ENCODE measurements around the gene HINT2. TPM values are rescaled to one million over a fixed set of nuclear protein-coding genes. Genes with fewer than 3 reads are reported as not detected.

The HINT2 gene
- total RNA-seq, 2 experiments from 2014 or later = 67.8 to 72.6 TPM

GRCh38 chr9:35790025-35790384, 24.8 kb downstream of the HINT2 start:
- intact Hi-C loops (cut with micrococcal nuclease) = loop anchor here (1.0 kb wide), 2 partner anchors 36 to 92 kb away; no protein-coding TSS in a partner anchor
- POLR2A ChIA-PET = no interaction called here

GRCh38 chr9:35789541-35789940, 25.3 kb downstream of the HINT2 start:
- Mint-ChIP-seq H3K27ac (no peak overlapping the region), H3K27me3 (no peaks in the 10 kb centered on the region), H3K4me1 (ENCODE audit: low read depth) (peaks cover 5% of the 10 kb centered on the region), H3K36me3 (no peaks in the 10 kb centered on the region), H3K4me3 (no peak overlapping the region), H3K9me3 (no peaks in the 10 kb centered on the region)
- no peak for DNase-seq
- intact Hi-C loops (cut with micrococcal nuclease) = no loop called here
- CTCF ChIA-PET = interaction anchor here (0.5 to 3.1 kb wide), 46 partner anchors 8 to 389 kb away, joined by 3 to 66 read pairs (median 5); partner anchors contain the start of genes FAM221B, HINT2, SPAG8 and TMEM8B
- POLR2A ChIA-PET = no interaction called here

More at GRCh38 chr9:35790025-35790384, 24.8 kb downstream of the HINT2 start:
- Mint-ChIP-seq H3K4me1 (ENCODE audit: low read depth) (peaks cover 5% of the 10 kb centered on the region), H3K36me3 (no peaks in the 10 kb centered on the region), H3K9me3 (no peaks in the 10 kb centered on the region), H3K4me3 (no peak overlapping the region), H3K27me3 (no peaks in the 10 kb centered on the region), H3K27ac (no peak overlapping the region)
- DNase-seq = no peak
- CTCF ChIA-PET = interaction anchor here (0.6 to 3.1 kb wide), 47 partner anchors 8 to 389 kb away, joined by 3 to 66 read pairs (median 5); partner anchors contain the start of genes FAM221B, HINT2, SPAG8 and TMEM8B

GRCh38 chr9:35783418-35783817, 31.4 kb downstream of the HINT2 start:
- ChIA-PET CTCF (interaction anchor here (1.2 to 2.5 kb wide), 2 partner anchors 22 to 99 kb away, joined by 3 to 7 read pairs; no protein-coding TSS in a partner anchor), POLR2A (no interaction called here)
- Mint-ChIP-seq H3K27me3 (no peaks in the 10 kb centered on the region), H3K4me1 (ENCODE audit: low read depth) (no peaks in the 10 kb centered on the region), H3K9me3 (no peaks in the 10 kb centered on the region), H3K36me3 (peaks cover 10% of the 10 kb centered on the region), H3K4me3 (no peak overlapping the region), H3K27ac (no peak overlapping the region)
- no peak for DNase-seq
- intact Hi-C loops (cut with micrococcal nuclease) = no loop called here

GRCh38 chr9:35781066-35781465, 33.8 kb downstream of the HINT2 start:
- no peak for DNase-seq
- H3K27ac Mint-ChIP-seq = no peak overlapping the region
- no peaks in the 10 kb centered on the region for H3K27me3 Mint-ChIP-seq
- POLR2A ChIA-PET = no interaction called here
- no peaks in the 10 kb centered on the region for H3K9me3 Mint-ChIP-seq
- CTCF ChIA-PET = interaction anchor here (1.2 to 2.5 kb wide), 3 partner anchors 9 to 101 kb away, joined by 3 to 8 read pairs (median 7); no protein-coding TSS in a partner anchor
- peaks cover 10% of the 10 kb centered on the region for H3K36me3 Mint-ChIP-seq
- H3K4me1 Mint-ChIP-seq (ENCODE audit: low read depth) = no peaks in the 10 kb centered on the region
- intact Hi-C loops (cut with micrococcal nuclease) = no loop called here
- H3K4me3 Mint-ChIP-seq = no peak overlapping the region

- intact Hi-C loops (cut with micrococcal nuclease) = no loop called here
- no peak overlapping the region for H3K4me3 Mint-ChIP-seq
- CTCF ChIA-PET = interaction anchor here (1.3 to 2.2 kb wide), 3 partner anchors 12 to 104 kb away, joined by 7 to 11 read pairs (median 11); no protein-coding TSS in a partner anchor
- POLR2A ChIA-PET = no interaction called here
- no peaks in the 10 kb centered on the region for H3K9me3 Mint-ChIP-seq
- H3K4me1 Mint-ChIP-seq (ENCODE audit: low read depth) = no peaks in the 10 kb centered on the region
- no peak overlapping the region for H3K27ac Mint-ChIP-seq
- no peak for DNase-seq
- H3K36me3 Mint-ChIP-seq = peaks cover 3% of the 10 kb centered on the region
- H3K27me3 Mint-ChIP-seq = no peaks in the 10 kb centered on the region
Measured at GRCh38 chr9:35778496-35778895, 36.3 kb downstream of the HINT2 start.

- ChIA-PET POLR2A (no interaction called here), CTCF (interaction anchor here (1.2 to 2.2 kb wide), 4 partner anchors 13 to 41 kb away, joined by 3 to 7 read pairs (median 6); no protein-coding TSS in a partner anchor)
- no peak for DNase-seq
- Mint-ChIP-seq H3K27ac (no peak overlapping the region), H3K4me1 (ENCODE audit: low read depth) (no peaks in the 10 kb centered on the region), H3K9me3 (no peaks in the 10 kb centered on the region), H3K4me3 (no peak overlapping the region), H3K27me3 (no peaks in the 10 kb centered on the region), H3K36me3 (no peaks in the 10 kb centered on the region)
- intact Hi-C loops (cut with micrococcal nuclease) = no loop called here
Measured at GRCh38 chr9:35776018-35776417, 38.8 kb downstream of the HINT2 start.

GRCh38 chr9:35774907-35775635, 39.8 kb downstream of the HINT2 start:
- no peak overlapping the region for H3K4me3 Mint-ChIP-seq
- no peaks in the 10 kb centered on the region for H3K9me3 Mint-ChIP-seq
- intact Hi-C loops (cut with micrococcal nuclease) = no loop called here
- POLR2A ChIA-PET = no interaction called here
- CTCF ChIA-PET = interaction anchor here (0.7 to 2.2 kb wide), 6 partner anchors 14 to 40 kb away, joined by 3 to 7 read pairs (median 4); no protein-coding TSS in a partner anchor
- no peak overlapping the region for H3K27ac Mint-ChIP-seq
- no peaks in the 10 kb centered on the region for H3K4me1 Mint-ChIP-seq (ENCODE audit: low read depth)
- no peaks in the 10 kb centered on the region for H3K36me3 Mint-ChIP-seq
- no peaks in the 10 kb centered on the region for H3K27me3 Mint-ChIP-seq
- DNase-seq = no peak

- Mint-ChIP-seq H3K9me3 (no peaks in the 10 kb centered on the region), H3K36me3 (no peaks in the 10 kb centered on the region), H3K4me1 (ENCODE audit: low read depth) (no peaks in the 10 kb centered on the region), H3K4me3 (no peak overlapping the region), H3K27ac (no peak overlapping the region), H3K27me3 (no peaks in the 10 kb centered on the region)
- CTCF ChIA-PET = interaction anchor here (1.2 kb wide), 3 partner anchors 18 to 110 kb away, joined by 3 to 7 read pairs (median 3); no protein-coding TSS in a partner anchor
- POLR2A ChIA-PET = interaction anchor here (1.6 kb wide), 1 partner anchor 11 kb away, joined by 3 read pairs; no protein-coding TSS in a partner anchor
- intact Hi-C loops (cut with micrococcal nuclease) = no loop called here
- DNase-seq = no peak
Measured at GRCh38 chr9:35771943-35772342, 42.9 kb downstream of the HINT2 start.

GRCh38 chr9:35771534-35771933, 43.3 kb downstream of the HINT2 start:
- no peaks in the 10 kb centered on the region for H3K4me1 Mint-ChIP-seq (ENCODE audit: low read depth)
- H3K27me3 Mint-ChIP-seq = no peaks in the 10 kb centered on the region
- ChIA-PET CTCF (interaction anchor here (1.0 to 1.2 kb wide), 4 partner anchors 19 to 110 kb away, joined by 3 to 7 read pairs (median 3); no protein-coding TSS in a partner anchor), POLR2A (no interaction called here)
- H3K9me3 Mint-ChIP-seq = no peaks in the 10 kb centered on the region
- intact Hi-C loops (cut with micrococcal nuclease) = no loop called here
- no peak overlapping the region for H3K27ac Mint-ChIP-seq
- H3K4me3 Mint-ChIP-seq = no peak overlapping the region
- DNase-seq = no peak
- H3K36me3 Mint-ChIP-seq = no peaks in the 10 kb centered on the region

GRCh38 chr9:35771075-35771433, 43.8 kb downstream of the HINT2 start:
- POLR2A ChIA-PET = no interaction called here
- no peaks in the 10 kb centered on the region for H3K27me3 Mint-ChIP-seq

GRCh38 chr9:35769763-35770162, 45.1 kb downstream of the HINT2 start:
- ChIA-PET POLR2A (no interaction called here), CTCF (interaction anchor here (0.7 to 1.5 kb wide), 4 partner anchors 19 to 158 kb away, joined by 3 to 4 read pairs (median 3); no protein-coding TSS in a partner anchor)
- intact Hi-C loops (cut with micrococcal nuclease) = no loop called here
- Mint-ChIP-seq H3K27me3 (no peaks in the 10 kb centered on the region), H3K27ac (no peak overlapping the region), H3K4me3 (no peak overlapping the region), H3K9me3 (no peaks in the 10 kb centered on the region), H3K36me3 (no peaks in the 10 kb centered on the region), H3K4me1 (ENCODE audit: low read depth) (peaks cover 5% of the 10 kb centered on the region)
- no peak for DNase-seq

More at GRCh38 chr9:35771075-35771433, 43.8 kb downstream of the HINT2 start:
- CTCF ChIA-PET = interaction anchor here (0.6 to 1.2 kb wide), 5 partner anchors 8 to 111 kb away, joined by 3 to 7 read pairs (median 3); no protein-coding TSS in a partner anchor
- Mint-ChIP-seq H3K4me1 (ENCODE audit: low read depth) (peaks cover 4% of the 10 kb centered on the region), H3K27ac (no peak overlapping the region), H3K36me3 (no peaks in the 10 kb centered on the region), H3K4me3 (no peak overlapping the region), H3K9me3 (no peaks in the 10 kb centered on the region)
- no peak for DNase-seq
- intact Hi-C loops (cut with micrococcal nuclease) = no loop called here

GRCh38 chr9:35767458-35767857, 47.4 kb downstream of the HINT2 start:
- intact Hi-C loops (cut with micrococcal nuclease) = no loop called here
- Mint-ChIP-seq H3K4me1 (ENCODE audit: low read depth) (peaks cover 5% of the 10 kb centered on the region), H3K36me3 (no peaks in the 10 kb centered on the region), H3K9me3 (no peaks in the 10 kb centered on the region), H3K27me3 (no peaks in the 10 kb centered on the region), H3K4me3 (no peak overlapping the region), H3K27ac (no peak overlapping the region)
- ChIA-PET POLR2A (no interaction called here), CTCF (interaction anchor here (1.0 kb wide), 1 partner anchor 115 kb away, joined by 4 read pairs; no protein-coding TSS in a partner anchor)
- no peak for DNase-seq

Data from activated CD4-positive, alpha-beta memory T cell treated with anti-CD3 and anti-CD28 coated beads for 36 hours (primary cell).